HT-29 (cell line): ENCODE results near the gene STARD3. TPM values are rescaled to one million over a fixed set of nuclear protein-coding genes. Genes with fewer than 3 reads are reported as not detected.

Experiments
- DNase-seq: peaks from one replicate; pipeline ENCODE4 v3.0.0-alpha.2; 2015; ENCODE audit warnings: low spot score
- total RNA-seq: library from RNA; depleted of rRNA; stranded (reverse); fragments of >200 nt; shearing (Covaris generic); gene quantifications from 2 replicates; pipeline ENCODE4 v1.2.3, GENCODE V29; 2014

The STARD3 gene
- total RNA-seq, 1 experiment from 2014 or later: 50.8 TPM

DNA sequence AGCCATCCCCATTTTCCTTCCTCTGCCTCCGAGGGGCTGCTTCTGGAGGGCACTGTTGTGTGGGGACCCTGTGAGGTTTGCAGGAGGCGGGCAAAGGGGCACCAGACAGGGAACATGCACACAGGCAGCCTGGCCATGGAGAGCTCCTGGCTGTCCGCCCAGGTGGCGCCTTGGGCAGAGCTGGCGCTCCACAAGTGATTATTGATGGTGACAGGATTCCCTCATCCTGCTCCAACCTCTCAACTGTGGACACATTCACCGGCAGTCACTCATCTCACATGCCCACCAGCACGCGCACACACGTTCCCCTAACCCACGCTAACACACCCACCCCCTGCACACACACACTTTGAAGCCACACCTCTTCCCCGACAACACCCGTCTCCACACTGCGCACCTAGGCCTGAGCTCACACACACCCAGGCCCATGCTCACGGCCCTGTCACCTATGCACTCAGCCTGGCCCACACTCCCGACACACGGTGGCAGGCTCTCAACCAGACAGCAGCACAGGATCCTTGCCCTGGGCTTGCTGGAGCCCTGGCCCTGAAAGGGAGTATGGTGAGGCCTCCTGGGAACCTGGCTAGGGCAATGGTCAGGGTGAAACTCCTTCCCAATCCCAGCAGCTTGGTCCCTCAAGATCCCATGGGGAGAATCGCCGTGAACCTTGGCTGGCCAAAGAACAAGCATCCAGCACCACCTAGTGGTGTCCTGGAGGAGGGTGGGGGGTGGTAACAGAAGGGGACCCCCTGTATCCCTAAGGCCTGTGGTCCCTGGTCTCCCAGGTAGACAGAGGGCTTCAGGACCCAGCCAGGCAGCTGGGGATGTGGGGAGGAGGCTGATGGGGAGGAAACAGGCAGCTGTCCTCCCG, 34.9 kb downstream of the STARD3 start:
- DNase-seq: peak; percentile 54

DNA sequence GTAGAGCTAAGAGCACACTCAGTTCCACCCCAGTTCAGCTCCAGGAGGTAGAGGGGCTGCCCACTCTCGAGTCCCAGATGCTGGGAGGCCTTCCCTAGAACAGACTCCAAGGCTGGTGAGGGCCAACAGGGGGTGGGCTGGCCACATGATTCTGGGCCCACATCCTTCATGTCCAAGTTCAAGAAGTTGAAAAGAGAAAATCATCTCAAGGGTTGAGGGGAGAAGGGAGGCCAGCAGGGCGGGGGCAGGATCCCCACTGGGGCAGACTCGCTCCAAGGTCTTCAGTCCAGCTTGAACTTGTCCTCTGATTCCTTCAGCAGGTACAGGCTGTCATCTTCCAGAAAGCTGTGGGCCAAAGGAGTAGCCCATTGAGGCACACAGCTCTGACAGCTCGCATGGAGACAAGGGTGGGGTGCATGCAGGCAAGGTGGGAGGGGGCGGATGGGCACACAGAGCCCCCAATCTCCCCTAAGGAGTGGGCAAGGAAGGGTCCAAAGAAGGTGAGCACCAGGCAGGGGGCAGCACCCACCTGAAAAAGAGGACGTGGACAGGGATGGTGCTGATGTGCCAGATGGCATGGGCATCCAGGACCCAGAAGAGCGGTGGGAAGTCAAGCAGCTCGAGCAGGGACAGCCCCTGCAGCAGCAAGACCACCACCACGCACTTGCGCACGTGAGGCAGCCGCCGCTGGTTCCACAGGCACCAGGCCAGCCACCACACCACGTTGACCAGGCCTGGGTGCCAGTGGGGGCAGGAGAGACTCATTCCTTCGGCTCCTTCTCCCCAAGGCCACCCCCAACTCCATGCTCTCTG, 35.8 kb downstream of the STARD3 start:
- DNase-seq: no peak

DNA sequence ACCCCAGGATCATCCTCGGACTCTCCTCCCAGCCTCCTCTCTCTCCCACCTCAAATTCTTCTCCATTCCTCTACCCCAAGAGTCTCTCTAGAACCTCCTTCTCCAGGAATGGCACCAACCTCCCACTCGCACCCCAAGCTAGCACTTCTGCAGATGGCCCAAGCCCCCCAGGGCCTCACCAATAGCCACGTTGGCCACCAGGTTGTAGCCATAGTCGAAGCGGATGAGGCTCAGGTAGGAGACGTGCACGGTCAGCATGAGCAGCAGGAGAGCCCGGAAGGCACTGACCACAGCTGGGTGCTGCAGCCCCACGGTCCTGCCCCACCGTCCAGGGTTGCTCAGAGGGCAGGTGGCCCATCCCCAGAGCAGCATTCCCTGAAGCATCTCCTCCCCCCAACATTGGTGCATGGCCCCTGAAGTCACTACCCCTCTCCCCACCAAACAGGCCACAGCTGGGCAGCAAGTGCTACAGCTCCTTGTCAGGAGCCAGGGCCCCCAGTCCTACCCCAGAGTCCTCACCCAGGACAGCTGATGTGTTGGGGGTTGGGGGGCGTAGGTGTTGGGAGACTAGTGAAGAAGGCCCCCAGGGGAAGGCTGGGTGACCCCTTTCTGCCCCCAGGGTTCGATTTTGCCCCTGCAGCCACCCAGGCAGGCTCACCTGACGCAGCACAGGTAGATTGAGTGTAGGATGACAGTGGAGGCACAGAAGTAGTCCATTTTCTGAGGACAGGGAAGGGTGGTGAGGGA, 36.6 kb downstream of the STARD3 start:
- no peak for DNase-seq

DNA sequence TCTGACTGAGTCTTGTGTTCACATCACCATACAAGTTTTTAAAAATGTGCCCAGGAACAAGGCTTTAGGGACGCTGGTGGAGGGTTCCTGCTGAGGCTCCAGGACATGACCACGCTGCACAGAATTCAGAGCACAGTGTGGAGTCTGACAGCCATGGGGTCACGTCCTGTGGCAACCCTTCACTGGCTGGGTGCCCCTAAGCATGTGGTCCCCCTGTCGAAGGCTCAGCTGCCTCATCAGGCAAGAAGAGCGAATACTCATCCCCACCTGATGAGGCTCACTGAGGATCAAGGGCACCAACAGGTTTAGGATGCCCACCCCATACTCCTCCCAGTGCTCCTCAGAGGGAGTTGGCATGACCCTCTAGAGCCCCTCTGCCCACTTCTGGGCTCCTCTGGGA, 37.2 kb downstream of the STARD3 start:
- DNase-seq: no peak

DNA sequence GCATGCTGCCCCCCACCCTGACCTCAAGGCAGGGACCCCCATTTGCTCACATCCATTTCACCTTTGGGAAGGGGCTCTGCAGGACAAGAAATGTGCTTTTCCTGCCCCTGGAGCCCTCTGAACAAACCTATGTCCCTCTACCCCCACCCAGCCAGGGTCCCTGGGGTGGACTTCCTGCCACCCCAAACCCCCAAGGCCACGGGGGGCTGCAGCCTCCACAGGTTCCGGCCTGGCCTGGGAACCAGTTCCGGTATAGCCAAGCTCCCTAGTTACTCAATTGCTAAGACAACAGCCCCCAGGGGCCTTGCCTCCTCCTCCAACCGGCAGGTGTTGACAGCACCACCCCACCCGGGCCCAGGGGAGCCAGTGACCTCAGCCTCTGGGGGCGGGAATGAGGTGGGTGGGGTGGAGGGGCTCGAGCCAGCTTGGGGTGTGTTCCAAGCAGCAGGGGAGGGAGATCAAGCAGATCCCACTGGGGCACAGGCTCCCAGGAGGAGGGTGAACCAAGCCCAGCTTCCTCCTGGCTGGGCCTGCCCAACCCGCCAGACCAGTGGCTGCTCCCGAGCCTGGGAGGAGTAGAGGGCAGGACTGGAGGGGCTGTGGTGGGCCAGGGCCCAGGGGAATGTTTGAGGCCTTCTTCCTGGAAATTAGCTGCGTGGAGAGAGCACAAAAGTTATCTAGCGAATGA, 37.9 kb downstream of the STARD3 start:
- peak; percentile 81 for DNase-seq

DNA sequence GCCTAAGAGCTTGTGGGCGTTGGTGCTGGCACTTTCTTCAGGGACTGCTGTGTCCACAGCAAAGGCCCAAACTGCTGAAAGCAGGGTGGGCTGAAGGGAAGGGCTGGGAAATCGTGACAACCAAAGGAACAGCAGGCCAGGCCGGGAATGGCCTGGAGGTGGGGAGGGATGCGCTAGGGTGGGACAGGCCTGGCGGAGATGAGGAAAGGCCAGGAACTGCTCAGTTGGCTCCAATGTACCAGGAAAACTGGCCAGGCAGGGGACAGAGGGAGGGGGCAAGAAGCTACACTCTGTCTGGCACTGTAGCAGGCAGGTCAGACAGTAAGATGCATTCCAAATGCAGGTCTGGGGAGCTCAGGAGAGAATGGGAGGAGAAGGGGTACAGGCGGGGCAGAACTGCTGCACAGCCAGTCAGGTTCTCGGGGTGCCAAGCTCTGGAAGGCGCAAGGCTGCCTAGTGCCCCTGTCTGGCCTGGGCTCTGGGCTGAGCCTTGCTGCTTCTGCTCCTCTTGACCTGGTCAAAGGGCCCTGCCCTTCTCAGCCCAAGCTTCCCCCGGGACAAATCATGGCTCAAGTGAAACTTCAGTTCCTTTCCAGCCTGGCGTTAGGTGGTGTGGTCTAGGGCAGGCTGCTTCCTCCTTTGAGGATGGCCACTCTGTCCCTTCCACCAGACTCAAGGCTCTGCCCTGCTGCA, 38.6 kb downstream of the STARD3 start:
- no peak for DNase-seq

DNA sequence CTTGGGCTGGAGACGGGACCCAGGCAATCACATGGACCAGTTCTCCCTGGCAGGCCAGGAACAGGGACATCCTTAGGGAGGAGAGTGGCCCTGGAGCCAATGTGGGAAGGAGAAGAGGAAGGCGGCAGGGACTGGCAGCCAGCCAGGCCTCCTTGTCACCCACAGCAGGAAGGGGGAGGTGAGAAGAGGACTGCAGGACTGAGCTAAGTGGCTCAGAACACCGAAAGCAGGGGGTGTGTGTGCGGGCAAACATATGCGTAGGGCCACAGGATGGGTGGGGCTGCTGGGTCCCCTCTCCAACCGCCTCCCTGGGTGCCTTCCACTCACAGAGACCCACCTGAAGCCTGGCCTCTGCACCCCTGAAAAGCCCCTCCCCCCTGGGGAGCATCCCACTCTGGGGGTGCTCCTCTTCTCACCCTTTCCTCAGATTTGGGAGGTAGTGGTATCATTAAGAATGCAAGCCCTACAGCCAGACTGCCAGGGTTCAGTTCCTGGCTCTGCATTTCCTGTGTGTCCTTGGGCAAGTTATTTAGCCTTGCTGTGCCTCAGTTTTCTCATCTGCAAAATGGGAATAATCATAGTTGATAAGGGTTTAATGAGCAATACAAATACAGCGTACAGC, 39.4 kb downstream of the STARD3 start:
- DNase-seq: peak; percentile 92

DNA sequence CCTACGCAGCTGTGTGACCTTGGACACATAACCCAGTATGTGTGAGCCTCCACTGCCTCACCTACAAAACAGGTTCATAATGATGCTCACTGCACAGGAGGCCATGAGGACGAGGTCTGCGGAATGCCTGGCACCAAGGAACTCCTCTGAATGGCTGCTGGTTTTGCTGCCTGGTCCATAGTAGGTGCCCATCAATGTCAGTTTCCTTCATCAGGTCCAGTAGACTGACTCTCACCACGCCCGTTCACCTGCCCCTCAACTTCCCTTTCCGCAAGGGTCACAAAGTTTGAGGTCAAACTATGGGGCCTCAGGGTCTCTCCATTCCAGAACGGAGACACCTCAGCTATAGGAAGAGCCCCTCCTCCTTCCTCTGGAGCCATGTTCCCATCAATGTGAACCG, 40.1 kb downstream of the STARD3 start:
- DNase-seq: no peak

DNA sequence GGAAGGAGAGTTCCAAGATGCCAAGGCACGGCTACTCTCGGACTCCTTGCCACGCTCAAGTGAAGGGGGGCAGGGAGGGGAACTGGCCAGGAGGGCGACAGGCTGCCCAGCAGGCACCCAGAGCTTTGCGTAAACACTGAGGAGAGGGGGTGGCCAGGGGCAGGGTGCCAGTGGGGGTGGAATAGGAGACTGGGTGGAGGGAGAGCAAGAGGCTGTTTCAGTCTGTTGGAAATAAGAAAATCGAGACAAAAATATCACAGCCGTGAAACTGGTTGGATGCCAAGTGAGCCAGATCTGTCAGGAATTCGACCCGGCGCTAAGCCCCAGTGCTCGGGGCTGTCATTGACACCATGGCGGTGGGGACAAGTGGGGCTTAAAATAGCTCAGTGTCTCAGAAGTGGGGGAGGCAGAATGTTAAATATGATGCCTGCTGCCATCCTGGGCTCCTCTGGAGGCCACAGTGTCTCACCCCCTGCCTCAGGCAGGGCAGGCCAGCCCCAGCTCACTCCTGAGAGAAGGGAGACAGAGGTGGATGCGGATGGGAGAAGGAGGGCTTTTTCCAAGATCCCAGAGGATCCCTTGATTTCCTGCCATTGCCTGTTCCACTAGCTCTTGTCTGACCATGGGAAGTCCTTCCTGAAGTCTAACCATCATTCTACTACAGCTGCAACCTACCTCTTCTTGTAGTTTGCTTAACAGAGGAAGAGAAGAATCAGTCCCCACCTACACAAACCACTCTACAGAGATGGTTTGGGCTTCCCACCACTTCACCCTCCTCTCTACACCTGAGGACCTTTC, 40.8 kb downstream of the STARD3 start:
- DNase-seq: no peak

DNA sequence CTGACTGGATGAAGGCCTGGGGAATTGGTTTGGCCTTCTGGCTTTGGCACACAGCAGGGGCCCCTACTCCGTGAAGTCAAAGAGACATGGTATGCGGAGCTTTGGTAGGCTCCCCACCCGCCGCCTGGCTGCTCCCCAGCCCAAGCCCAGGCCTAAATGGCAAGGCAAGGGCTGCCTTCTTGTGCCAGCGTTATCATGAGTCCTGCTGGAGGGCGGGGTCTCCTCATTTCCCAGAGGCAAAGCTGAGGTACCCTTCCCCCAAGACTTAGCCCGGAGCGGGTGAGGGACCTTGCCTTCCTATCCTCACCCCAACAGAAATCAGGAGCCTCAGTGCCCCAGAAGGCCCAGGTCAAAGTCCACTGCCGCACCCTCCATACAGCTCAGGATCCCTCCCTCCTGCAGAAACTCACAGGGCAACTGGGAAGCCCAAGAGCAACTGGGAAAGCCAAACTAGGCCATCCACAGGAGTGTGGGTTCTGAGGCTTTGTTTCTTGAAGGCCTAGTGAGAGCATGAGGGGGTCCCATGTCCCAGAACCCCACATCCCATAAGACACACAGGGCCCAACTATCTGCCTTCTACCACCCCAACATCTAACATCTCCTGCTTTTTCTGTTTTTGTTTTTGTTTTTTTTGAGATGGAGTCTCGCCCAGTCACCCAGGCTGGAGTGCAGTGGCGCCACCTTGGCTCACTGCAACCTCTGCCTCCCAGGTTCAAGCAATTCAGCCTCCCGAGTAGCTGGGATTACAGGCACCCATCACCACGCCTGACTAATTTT, 41.6 kb downstream of the STARD3 start:
- DNase-seq: peak; percentile 67

DNA sequence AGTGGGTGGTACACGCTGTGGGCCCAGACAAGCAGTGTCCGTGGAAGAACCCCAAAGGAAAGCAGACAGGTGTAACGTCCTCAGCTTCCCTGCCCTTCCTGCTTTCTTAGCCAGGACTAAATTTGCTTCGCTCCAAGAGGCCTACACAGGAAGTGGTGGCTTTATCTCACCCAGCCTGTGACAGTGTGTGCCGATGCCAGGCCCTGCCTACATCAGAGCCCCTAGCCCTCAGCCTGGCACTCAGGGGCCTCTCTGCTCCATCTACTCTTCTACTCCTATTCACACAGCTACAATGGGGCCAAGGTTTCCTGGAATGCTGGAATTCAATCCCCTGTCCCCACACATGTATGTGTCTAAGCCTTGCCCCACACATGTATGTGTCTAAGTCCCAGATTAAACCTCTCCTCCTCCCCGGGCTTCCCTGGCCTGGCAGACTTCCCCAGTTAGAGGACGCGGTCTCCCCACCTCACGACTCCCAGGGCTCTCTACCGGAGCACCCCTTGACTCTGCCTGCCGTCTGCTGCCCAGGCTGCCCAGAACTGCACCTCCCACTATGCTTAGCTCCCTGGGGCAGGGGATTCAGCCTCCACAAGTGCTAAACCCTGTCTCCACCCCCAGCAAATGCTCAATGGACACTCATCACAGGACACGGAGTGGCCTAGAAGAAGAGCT, 42.7 kb downstream of the STARD3 start:
- DNase-seq: no peak

DNA sequence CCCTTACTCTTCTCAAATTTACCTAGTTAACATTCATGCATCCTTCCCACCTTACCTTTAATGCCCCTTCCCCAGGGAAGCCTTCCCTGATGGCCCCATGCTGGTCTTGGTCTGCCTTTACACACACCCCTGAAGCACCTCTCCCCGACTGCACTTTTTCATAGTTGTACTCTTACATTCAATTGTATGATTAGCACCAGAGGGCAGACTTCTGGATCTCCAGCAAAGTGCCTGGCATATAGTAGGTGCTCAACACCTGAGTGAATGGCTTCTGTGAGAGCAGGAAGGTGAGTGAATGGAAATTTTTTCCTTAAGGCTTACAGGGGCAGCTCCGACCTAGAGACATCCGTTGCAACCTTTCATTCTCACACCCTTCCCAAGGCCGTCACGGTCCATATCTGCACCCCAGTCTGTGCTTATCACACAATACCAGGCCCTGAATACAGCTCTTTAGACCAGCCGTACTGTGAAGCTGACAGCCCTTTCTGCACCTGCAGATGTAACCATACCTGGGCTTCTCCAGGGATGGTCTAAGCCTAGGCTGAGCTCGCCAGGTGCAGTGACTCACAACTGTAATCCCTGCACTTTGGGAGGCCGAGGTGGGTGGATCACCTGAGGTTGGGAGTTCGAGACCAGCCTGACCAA, 46.5 kb downstream of the STARD3 start:
- DNase-seq: no peak

DNA sequence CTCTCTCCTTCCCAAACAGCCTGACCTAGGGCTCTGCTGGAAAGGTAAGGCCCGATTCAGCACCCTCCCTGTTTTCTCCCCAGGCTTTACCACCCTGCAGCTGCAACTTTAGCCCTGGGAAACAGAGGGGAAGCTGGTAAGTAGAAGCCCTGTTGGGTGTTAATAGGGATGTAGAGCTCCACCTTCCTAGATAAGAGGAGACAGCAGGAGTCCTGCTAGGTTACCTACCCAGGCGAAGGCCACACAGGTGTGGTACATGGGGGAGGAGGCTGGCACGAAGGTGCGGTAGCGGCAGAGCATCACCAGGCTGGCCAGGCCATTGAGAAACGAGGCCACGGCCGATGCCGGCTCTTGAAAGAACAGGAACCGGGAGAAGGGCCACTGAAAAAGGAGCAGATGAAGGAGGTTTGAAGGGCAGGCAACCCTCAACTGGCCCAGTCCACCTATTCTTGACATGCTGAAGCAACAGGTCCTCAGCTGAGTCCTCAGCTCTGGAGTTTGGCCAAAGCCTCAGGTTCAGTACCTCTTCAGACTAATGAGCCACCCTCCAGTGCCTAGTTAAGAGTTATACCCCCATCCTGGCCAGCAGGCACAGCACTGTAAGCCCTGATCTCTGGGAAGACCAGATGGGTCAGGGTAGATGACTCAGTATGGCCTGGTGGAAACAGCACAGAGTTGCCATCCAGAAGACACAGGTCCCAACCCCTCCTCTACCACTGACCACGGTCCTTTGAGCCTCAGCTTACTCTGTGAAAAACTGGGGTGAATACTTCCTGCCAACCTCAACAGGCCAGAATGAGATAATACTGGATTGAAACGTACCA, 47.6 kb downstream of the STARD3 start:
- DNase-seq: no peak

DNA sequence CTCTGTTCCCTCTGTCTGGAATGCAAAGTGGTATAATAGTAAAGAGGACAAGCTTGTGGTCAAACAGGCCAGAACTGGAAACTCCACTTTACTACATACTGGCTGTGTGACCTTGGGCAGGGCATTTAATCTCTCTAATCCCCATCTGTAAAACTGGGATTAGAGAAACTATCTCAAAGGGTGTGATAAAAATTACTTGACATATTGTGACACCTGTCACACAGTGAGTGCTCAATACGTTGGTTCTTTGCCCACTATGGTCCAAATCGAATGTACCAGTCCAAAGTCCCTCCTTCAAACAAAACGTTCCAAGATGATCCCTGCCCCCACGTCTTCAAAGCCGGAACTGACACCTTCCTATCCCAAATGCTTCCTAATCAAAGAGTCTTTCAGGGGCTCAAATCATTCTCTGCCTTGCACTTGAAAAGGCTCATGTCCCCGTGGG, 50.2 kb downstream of the STARD3 start:
- DNase-seq: peak; percentile 39

DNA sequence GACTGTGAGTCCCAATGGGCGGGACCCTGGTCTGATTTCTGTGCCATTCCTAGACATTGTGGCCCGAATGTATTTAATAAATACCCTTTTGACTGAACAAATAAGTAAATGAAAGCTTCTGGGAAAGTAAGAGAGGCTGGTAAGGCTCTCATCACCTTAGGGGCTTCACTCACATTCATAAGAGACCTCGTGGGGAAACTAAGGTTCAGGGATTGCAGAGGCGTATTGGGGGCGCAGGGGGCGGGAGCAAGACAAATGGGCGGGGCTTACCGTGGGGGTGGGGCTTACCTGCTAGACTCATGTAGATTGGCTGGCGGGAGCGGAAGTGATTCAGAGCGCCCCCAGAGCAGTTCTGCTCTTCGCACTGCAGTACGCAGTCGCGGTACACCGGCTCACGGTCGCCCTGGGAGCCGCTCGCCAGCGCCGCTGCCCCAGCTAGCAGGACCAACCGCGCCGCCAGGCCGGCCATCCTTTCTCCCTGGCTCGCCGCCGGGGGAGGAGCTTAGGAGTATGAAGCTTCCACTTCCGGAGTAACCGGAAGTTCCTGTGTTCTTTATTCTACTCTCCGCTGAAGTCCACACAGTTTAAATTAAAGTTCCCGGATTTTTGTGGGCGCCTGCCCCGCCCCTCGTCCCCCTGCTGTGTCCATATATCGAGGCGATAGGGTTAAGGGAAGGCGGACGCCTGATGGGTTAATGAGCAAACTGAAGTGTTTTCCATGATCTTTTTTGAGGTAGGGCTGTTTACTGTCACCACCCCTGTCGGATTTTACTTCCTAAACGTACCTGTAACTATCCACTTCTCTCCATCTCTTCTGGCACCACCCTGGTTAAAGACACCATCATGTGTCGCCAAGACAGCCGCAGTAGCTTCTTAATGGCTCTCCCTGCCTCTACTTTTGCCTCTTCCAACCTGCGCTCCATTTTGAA, 50.9 kb downstream of the STARD3 start, which contains the start of gene PGAP3:
Gene PGAP3, minus strand, starts transcription at position 512 of the 929 bp plus-strand sequence. Its CDS starts 43 bp downstream, at position 469.
- peak; percentile 92 for DNase-seq
